K562 (cell line): ENCODE measurements around the gene ADGRL3.

Experiments used
- CBX5 ChIP-seq: IDR thresholded peaks from 2 replicates; pipeline ENCODE4 v1.6.1; 2014; ENCODE audit warnings: low read depth, borderline replicate concordance
- TF ChIP-seq, protein P1 (sequence below): sonication (generic); formaldehyde crosslinking; IDR thresholded peaks from 2 replicates; pipeline ENCODE4 v1.8.1; 2023; ENCODE audit warnings: missing genetic modification reagents, mild to moderate bottlenecking, borderline replicate concordance

- TF ChIP-seq, protein P1, sequence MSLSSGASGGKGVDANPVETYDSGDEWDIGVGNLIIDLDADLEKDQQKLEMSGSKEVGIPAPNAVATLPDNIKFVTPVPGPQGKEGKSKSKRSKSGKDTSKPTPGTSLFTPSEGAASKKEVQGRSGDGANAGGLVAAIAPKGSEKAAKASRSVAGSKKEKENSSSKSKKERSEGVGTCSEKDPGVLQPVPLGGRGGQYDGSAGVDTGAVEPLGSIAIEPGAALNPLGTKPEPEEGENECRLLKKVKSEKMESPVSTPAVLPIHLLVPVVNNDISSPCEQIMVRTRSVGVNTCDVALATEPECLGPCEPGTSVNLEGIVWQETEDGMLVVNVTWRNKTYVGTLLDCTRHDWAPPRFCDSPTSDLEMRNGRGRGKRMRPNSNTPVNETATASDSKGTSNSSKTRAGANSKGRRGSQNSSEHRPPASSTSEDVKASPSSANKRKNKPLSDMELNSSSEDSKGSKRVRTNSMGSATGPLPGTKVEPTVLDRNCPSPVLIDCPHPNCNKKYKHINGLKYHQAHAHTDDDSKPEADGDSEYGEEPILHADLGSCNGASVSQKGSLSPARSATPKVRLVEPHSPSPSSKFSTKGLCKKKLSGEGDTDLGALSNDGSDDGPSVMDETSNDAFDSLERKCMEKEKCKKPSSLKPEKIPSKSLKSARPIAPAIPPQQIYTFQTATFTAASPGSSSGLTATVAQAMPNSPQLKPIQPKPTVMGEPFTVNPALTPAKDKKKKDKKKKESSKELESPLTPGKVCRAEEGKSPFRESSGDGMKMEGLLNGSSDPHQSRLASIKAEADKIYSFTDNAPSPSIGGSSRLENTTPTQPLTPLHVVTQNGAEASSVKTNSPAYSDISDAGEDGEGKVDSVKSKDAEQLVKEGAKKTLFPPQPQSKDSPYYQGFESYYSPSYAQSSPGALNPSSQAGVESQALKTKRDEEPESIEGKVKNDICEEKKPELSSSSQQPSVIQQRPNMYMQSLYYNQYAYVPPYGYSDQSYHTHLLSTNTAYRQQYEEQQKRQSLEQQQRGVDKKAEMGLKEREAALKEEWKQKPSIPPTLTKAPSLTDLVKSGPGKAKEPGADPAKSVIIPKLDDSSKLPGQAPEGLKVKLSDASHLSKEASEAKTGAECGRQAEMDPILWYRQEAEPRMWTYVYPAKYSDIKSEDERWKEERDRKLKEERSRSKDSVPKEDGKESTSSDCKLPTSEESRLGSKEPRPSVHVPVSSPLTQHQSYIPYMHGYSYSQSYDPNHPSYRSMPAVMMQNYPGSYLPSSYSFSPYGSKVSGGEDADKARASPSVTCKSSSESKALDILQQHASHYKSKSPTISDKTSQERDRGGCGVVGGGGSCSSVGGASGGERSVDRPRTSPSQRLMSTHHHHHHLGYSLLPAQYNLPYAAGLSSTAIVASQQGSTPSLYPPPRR (CRISPR knock-in tag) = no peak
- TF ChIP-seq CBX5 = no peak
Observed at GRCh38 chr4:61201561-61201960, 1.4 kb downstream of the ADGRL3 start.
